Hematopoietic multipotent progenitor cell treated with erythropoietin and hydrocortisone succinate and interleukin-3 and kit ligand, for 4 days (in vitro differentiated cells): ENCODE data around the gene DTNB.
A peak's percentile ranks its signal among the peaks of the same experiment; 100 is the strongest.
"Not testable (repeated sequence)": the region's sequence is repeated elsewhere in the genome, so short reads cannot be mapped to it uniquely, and the experiment has no call there.

Experiments
- DNase-seq: peaks from one replicate; pipeline ENCODE4 v3.0.0-alpha.2; 2015

Gene DTNB

GRCh38 chr2:25620711-25621110, 52.7 kb downstream of the DTNB start:
- no peak for DNase-seq

GRCh38 chr2:25620077-25620476, 53.3 kb downstream of the DTNB start:
- DNase-seq = peak; percentile 55

GRCh38 chr2:25619185-25619584, 54.2 kb downstream of the DTNB start:
- no peak for DNase-seq

GRCh38 chr2:25618676-25619075, 54.7 kb downstream of the DTNB start:
- no peak for DNase-seq

GRCh38 chr2:25617948-25618646, 55.3 kb downstream of the DTNB start:
- DNase-seq = peak; percentile 8

- DNase-seq = peak; percentile 17
These were observed 57.5 kb downstream of the DTNB start for GRCh38 chr2:25615920-25616319.

- DNase-seq = no peak
These were observed 58.0 kb downstream of the DTNB start for GRCh38 chr2:25615386-25615785.

GRCh38 chr2:25614711-25615110, 58.7 kb downstream of the DTNB start:
- no peak for DNase-seq

- no peak for DNase-seq
These were observed 64.7 kb downstream of the DTNB start for GRCh38 chr2:25608718-25609117.

- DNase-seq = peak; percentile 70
These were observed 66.5 kb downstream of the DTNB start for GRCh38 chr2:25606892-25607291.

- no peak for DNase-seq
These were observed 71.0 kb downstream of the DTNB start for GRCh38 chr2:25602333-25602723.

GRCh38 chr2:25601711-25602332, 71.6 kb downstream of the DTNB start:
- not testable (repeated sequence) for DNase-seq

- no peak for DNase-seq
These were observed 74.5 kb downstream of the DTNB start for GRCh38 chr2:25598911-25599310.

- no peak for DNase-seq
These were observed 75.0 kb downstream of the DTNB start for GRCh38 chr2:25598332-25598731.

- no peak for DNase-seq
These were observed 75.5 kb downstream of the DTNB start for GRCh38 chr2:25597881-25598280.

- DNase-seq = no peak
These were observed 76.7 kb downstream of the DTNB start for GRCh38 chr2:25596516-25597244.

GRCh38 chr2:25595393-25595792, 78.0 kb downstream of the DTNB start:
- no peak for DNase-seq

- DNase-seq = no peak
These were observed 78.4 kb downstream of the DTNB start for GRCh38 chr2:25594991-25595390.

GRCh38 chr2:25592766-25593292, 80.5 kb downstream of the DTNB start:
- no peak for DNase-seq

GRCh38 chr2:25590921-25591505, 82.4 kb downstream of the DTNB start:
- no peak for DNase-seq

- no peak for DNase-seq
These were observed 83.6 kb downstream of the DTNB start for GRCh38 chr2:25589676-25590205.

GRCh38 chr2:25588576-25588975, 84.8 kb downstream of the DTNB start:
- DNase-seq = no peak

GRCh38 chr2:25587361-25587760, 86.0 kb downstream of the DTNB start:
- DNase-seq = no peak
